Measurements from ENCODE around the gene BRIP1.

GRCh38 chr17:61709567-61709966, 153.8 kb downstream of the BRIP1 start:
- TF ChIP-seq, protein P1, sequence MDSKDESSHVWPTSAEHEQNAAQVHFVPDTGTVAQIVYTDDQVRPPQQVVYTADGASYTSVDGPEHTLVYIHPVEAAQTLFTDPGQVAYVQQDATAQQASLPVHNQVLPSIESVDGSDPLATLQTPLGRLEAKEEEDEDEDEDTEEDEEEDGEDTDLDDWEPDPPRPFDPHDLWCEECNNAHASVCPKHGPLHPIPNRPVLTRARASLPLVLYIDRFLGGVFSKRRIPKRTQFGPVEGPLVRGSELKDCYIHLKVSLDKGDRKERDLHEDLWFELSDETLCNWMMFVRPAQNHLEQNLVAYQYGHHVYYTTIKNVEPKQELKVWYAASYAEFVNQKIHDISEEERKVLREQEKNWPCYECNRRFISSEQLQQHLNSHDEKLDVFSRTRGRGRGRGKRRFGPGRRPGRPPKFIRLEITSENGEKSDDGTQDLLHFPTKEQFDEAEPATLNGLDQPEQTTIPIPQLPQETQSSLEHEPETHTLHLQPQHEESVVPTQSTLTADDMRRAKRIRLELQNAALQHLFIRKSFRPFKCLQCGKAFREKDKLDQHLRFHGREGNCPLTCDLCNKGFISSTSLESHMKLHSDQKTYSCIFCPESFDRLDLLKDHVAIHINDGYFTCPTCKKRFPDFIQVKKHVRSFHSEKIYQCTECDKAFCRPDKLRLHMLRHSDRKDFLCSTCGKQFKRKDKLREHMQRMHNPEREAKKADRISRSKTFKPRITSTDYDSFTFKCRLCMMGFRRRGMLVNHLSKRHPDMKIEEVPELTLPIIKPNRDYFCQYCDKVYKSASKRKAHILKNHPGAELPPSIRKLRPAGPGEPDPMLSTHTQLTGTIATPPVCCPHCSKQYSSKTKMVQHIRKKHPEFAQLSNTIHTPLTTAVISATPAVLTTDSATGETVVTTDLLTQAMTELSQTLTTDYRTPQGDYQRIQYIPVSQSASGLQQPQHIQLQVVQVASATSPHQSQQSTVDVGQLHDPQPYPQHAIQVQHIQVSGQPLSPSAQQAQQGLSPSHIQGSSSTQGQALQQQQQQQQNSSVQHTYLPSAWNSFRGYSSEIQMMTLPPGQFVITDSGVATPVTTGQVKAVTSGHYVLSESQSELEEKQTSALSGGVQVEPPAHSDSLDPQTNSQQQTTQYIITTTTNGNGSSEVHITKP (tag by site-specific recombination; IDR thresholded peaks at IDR 0.05) = no peak
- no peak for TF ChIP-seq MZF1 (tag by site-specific recombination; IDR thresholded peaks at IDR 0.05; ENCODE audit: borderline replicate concordance)
- TF ChIP-seq, protein P2, sequence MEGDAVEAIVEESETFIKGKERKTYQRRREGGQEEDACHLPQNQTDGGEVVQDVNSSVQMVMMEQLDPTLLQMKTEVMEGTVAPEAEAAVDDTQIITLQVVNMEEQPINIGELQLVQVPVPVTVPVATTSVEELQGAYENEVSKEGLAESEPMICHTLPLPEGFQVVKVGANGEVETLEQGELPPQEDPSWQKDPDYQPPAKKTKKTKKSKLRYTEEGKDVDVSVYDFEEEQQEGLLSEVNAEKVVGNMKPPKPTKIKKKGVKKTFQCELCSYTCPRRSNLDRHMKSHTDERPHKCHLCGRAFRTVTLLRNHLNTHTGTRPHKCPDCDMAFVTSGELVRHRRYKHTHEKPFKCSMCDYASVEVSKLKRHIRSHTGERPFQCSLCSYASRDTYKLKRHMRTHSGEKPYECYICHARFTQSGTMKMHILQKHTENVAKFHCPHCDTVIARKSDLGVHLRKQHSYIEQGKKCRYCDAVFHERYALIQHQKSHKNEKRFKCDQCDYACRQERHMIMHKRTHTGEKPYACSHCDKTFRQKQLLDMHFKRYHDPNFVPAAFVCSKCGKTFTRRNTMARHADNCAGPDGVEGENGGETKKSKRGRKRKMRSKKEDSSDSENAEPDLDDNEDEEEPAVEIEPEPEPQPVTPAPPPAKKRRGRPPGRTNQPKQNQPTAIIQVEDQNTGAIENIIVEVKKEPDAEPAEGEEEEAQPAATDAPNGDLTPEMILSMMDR (tag by site-specific recombination; IDR thresholded peaks at IDR 0.05) = no peak
- TF ChIP-seq ZFP37 (tag by site-specific recombination; IDR thresholded peaks at IDR 0.05) = no peak
- no peak for TF ChIP-seq ZNF274 (IDR thresholded peaks at IDR 0.05; ENCODE audit: low read length)
- TF ChIP-seq ZNF274 (tag by site-specific recombination; IDR thresholded peaks at IDR 0.05; ENCODE audit: borderline replicate concordance) = no peak
- TF ChIP-seq ZNF580 (tag by site-specific recombination; IDR thresholded peaks at IDR 0.05) = no peak
- no peak for TF ChIP-seq KLF9 (tag by site-specific recombination; IDR thresholded peaks at IDR 0.05; ENCODE audit: low read depth)
- no peak for TF ChIP-seq GLI4 (tag by site-specific recombination; IDR thresholded peaks at IDR 0.05)
- TF ChIP-seq YY1 (tag by site-specific recombination; IDR thresholded peaks at IDR 0.05) = no peak
- TF ChIP-seq KLF16 (tag by site-specific recombination; IDR thresholded peaks at IDR 0.05) = no peak
- TF ChIP-seq, protein P3, sequence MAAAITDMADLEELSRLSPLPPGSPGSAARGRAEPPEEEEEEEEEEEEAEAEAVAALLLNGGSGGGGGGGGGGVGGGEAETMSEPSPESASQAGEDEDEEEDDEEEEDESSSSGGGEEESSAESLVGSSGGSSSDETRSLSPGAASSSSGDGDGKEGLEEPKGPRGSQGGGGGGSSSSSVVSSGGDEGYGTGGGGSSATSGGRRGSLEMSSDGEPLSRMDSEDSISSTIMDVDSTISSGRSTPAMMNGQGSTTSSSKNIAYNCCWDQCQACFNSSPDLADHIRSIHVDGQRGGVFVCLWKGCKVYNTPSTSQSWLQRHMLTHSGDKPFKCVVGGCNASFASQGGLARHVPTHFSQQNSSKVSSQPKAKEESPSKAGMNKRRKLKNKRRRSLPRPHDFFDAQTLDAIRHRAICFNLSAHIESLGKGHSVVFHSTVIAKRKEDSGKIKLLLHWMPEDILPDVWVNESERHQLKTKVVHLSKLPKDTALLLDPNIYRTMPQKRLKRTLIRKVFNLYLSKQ (tag by site-specific recombination; IDR thresholded peaks at IDR 0.05; ENCODE audit: borderline replicate concordance) = no peak
